ENCODE results near the gene LIPJ.

The LIPJ gene

DNA sequence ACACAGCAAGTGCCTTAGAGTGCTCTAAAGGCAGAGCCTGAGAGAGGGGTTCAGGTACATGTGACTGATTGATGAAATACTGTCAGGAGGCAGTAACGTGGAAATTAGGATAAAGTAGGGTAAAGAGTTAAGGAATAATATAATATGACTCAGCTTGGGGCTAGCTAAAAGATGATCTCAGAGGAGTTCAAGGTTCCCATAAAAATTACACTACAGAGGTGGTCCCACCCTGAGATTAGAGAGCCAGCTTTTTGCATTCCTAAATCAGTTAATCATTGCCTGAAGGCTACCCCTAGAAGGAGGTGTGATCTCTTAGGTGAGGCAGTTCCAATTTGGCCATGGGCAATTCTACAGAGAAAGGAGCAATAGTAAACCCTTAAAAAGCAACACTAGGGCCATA, 5.8 kb downstream of the LIPJ start:
- DNase-seq (ENCODE audit: insufficient read length, low spot score): no peak
- FAIRE-seq: no peak
- TF ChIP-seq, protein P1, sequence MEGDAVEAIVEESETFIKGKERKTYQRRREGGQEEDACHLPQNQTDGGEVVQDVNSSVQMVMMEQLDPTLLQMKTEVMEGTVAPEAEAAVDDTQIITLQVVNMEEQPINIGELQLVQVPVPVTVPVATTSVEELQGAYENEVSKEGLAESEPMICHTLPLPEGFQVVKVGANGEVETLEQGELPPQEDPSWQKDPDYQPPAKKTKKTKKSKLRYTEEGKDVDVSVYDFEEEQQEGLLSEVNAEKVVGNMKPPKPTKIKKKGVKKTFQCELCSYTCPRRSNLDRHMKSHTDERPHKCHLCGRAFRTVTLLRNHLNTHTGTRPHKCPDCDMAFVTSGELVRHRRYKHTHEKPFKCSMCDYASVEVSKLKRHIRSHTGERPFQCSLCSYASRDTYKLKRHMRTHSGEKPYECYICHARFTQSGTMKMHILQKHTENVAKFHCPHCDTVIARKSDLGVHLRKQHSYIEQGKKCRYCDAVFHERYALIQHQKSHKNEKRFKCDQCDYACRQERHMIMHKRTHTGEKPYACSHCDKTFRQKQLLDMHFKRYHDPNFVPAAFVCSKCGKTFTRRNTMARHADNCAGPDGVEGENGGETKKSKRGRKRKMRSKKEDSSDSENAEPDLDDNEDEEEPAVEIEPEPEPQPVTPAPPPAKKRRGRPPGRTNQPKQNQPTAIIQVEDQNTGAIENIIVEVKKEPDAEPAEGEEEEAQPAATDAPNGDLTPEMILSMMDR (IDR thresholded peaks at IDR 0.05; ENCODE audit: insufficient read depth, missing control alignments): no peak

DNA sequence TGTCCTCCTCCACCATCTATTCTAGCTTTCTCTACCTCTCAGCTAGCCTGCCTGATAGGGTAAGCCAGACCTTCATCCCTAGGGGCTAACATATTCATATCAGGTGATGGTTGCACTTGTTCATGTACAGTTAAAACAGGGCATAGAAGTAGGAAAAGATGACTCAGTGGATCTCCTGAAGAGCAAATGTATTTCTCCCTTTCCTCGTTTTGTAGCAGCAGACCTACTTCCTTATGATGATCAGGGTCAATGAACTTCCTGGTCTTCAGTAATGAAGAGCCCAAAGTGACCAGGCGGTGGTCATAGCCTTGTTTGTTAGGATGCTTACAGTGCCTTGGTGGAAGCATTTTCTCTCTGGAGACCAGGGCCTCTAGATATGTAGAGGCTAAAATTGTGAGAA, 6.3 kb downstream of the LIPJ start:
- no peak for DNase-seq (ENCODE audit: insufficient read length, low spot score)
- FAIRE-seq: no peak
- TF ChIP-seq, protein P1 (IDR thresholded peaks at IDR 0.05; ENCODE audit: insufficient read depth, missing control alignments): no peak

DNA sequence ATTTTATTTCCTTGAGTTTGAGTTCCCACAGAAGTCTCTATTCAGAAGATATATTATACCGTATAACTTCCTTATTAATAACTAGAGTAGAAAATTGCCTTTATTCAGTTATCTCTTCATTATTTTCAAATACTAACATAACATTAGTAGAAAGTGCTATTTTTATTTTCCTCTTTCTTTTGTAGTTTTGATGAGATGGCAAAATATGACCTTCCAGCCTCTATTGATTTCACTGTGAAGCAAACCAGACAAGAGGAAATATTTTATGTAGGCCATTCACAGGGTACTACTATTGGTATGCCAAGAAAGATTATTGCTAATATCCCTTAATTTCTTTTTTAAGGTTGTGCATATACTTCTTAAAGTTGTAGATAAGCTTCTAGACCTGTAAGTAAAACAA, 7.9 kb downstream of the LIPJ start:
- TF ChIP-seq, protein P1 (IDR thresholded peaks at IDR 0.05; ENCODE audit: insufficient read depth, missing control alignments): no peak
- no peak for FAIRE-seq
- no peak for DNase-seq (ENCODE audit: insufficient read length, low spot score)

DNA sequence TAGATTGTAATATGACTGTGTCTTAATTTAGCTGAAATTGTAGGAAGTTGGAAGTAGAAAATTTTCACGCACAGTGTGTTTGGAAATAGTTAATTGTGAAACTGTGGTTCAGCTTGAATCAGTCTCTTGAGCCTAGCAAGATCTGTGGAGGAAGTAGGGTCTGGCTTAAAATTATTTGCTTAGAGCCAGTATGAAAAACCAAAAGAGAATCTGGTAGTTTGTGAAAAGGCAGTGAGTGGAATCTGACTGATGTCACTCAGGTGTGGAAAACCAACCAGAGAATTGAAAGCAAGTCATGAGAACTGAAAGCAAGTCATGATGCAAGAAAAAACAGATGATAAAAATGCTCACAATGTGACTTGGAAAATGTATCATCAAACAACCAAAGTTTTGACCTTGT, 11.5 kb downstream of the LIPJ start:
- FAIRE-seq: peak; percentile 11
- DNase-seq (ENCODE audit: insufficient read length, low spot score): no peak
- TF ChIP-seq, protein P1 (IDR thresholded peaks at IDR 0.05; ENCODE audit: insufficient read depth, missing control alignments): no peak

DNA sequence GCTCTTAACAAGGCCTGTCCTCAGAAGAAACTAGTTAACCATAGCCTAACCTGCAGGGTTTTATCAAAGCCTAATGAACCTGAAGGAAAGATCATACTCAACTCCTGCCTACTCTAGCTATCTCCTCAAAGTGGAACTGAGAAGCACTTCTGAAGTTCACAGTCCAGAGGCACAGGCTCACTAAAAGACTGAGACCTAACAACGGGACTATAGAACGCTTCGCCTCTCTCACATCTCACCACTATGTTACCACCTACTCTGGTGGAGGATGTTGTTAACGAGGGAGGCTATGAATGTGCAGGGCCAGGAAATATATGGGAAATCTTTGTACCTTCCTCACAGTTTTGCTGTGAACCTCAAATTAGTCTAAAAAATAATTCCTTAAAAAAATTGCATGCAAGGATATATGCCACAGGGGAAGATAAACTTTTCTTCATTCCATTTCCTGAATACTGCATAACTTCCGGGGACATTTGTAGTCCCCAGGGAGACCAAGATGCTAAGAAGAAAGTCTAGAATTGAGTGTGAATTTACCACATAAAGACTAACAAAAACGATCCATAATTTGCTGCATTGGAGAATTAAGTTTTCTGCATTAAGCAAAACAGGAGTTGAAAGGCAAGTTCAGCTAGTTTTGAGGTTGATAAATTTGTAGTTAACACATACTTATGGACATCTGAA, 21.6 kb downstream of the LIPJ start:
- DNase-seq (ENCODE audit: insufficient read length, low spot score) (no peak), FAIRE-seq (no peak)
- TF ChIP-seq, protein P1 (IDR thresholded peaks at IDR 0.05; ENCODE audit: insufficient read depth, missing control alignments): no peak

DNA sequence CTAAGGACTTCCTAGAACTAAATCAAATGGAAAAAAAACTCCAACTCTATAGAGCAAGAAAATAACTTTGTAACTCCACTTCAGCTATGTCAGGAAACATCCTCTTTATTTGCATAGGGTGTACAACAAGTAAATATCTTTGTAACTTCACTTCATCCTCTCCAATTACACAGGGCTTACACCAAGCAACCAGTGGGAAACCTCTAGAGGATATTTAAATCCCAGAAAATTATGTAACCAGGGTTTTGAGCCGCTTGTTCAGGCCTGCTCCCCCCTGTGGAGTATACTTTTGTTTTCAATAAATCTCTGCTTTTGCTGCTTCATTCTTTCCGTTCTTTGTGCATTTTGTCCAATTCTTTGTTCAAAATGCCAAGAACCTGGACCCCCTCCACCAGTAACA, 22.2 kb downstream of the LIPJ start:
- FAIRE-seq (no peak), DNase-seq (ENCODE audit: insufficient read length, low spot score) (no peak)
- TF ChIP-seq, protein P1 (IDR thresholded peaks at IDR 0.05; ENCODE audit: insufficient read depth, missing control alignments): no peak

DNA sequence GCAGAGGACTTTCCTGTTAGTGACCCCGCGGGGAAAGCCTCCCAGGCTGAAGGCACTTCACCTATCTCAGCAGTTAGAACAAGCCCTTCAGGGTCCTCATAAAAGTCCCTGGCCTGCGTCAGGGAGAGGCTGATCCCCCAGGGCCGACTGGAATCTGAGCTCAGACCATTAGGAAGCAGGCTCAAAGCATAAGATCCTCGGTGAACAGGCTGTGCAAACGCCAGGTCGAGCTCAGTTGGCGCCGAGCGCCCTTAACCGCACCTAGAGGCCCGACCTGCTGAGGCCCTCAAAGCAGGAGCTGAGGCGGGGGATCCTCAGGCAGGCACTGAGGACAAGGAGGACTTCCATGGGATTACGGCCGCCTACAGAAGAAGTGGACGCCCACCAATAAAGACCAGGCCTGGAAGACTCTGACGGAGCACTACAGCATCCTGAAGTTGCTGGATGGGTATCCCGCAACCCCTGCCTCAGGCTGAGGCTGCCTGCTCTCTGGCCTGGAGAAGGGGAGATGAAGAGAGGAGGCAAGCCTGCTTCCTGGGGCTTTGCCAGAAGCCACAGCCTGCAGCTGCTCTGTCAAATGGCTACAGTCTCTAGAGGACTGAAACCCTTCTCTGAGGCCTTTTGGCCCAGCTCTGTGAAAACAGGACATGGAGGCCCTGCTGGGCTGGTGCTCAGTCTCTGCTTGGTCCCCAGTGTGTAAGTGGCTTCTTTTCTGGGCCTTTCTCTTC, 29.9 kb downstream of the LIPJ start:
- DNase-seq (ENCODE audit: insufficient read length, low spot score) (no peak), FAIRE-seq (no peak)
- TF ChIP-seq, protein P1 (IDR thresholded peaks at IDR 0.05; ENCODE audit: insufficient read depth, missing control alignments): no peak

Measured in D721Med (cell line).